Activated CD4-positive, alpha-beta T cell treated with anti-CD3 and anti-CD28 coated beads for 1 hour (primary cell): ENCODE data around the gene HMCN2.
"Not testable (repeated sequence)": the region's sequence is repeated elsewhere in the genome, so short reads cannot be mapped to it uniquely, and the experiment has no call there.

ENCODE experiments used
- DNase-seq: peaks from one replicate; pipeline ENCODE4 v3.0.0-alpha.2; 2020

The HMCN2 gene

GRCh38 chr9:130264414-130265350 lies 878 bp upstream of the HMCN2 start:
- DNase-seq = no peak

GRCh38 chr9:130266236-130267098 lies 907 bp downstream of the HMCN2 start:
- no peak for DNase-seq

- no peak for DNase-seq
Measured at GRCh38 chr9:130267930-130268329, 2.4 kb downstream of the HMCN2 start.

- no peak for DNase-seq
Measured at GRCh38 chr9:130268521-130269211, 3.1 kb downstream of the HMCN2 start.

GRCh38 chr9:130271473-130271872 lies 5.9 kb downstream of the HMCN2 start:
- no peak for DNase-seq

- DNase-seq = no peak
Measured at GRCh38 chr9:130275156-130275555, 9.6 kb downstream of the HMCN2 start.

GRCh38 chr9:130276121-130276520 lies 10.6 kb downstream of the HMCN2 start:
- no peak for DNase-seq

- no peak for DNase-seq
Measured at GRCh38 chr9:130276955-130277354, 11.4 kb downstream of the HMCN2 start.

GRCh38 chr9:130277525-130277924 lies 12.0 kb downstream of the HMCN2 start:
- DNase-seq = not testable (repeated sequence)

GRCh38 chr9:130283539-130284248 lies 18.1 kb downstream of the HMCN2 start:
- no peak for DNase-seq

- DNase-seq = no peak
Measured at GRCh38 chr9:130284249-130284625, 18.7 kb downstream of the HMCN2 start.

GRCh38 chr9:130284690-130285089 lies 19.1 kb downstream of the HMCN2 start:
- no peak for DNase-seq

GRCh38 chr9:130285271-130285670 lies 19.7 kb downstream of the HMCN2 start:
- no peak for DNase-seq

GRCh38 chr9:130286072-130286770 lies 20.7 kb downstream of the HMCN2 start:
- DNase-seq = no peak

- DNase-seq = no peak
Measured at GRCh38 chr9:130286781-130287428, 21.3 kb downstream of the HMCN2 start.

- DNase-seq = no peak
Measured at GRCh38 chr9:130287736-130288135, 22.2 kb downstream of the HMCN2 start.

GRCh38 chr9:130288393-130288792 lies 22.8 kb downstream of the HMCN2 start:
- DNase-seq = no peak

- DNase-seq = no peak
Measured at GRCh38 chr9:130288926-130289690, 23.5 kb downstream of the HMCN2 start.

- DNase-seq = no peak
Measured at GRCh38 chr9:130289711-130290241, 24.2 kb downstream of the HMCN2 start.
